GM12865 (cell line): ENCODE measurements around the gene CNTNAP3.
"Not testable (repeated sequence)": the region's sequence is repeated elsewhere in the genome, so short reads cannot be mapped to it uniquely, and the experiment has no call there.

Source experiments
- DNase-seq: peaks from one replicate; pipeline ENCODE4 v3.0.0; 2010; ENCODE audit warnings: low read depth
- H3K4me3 ChIP-seq: 2 replicates; pipeline ENCODE4 v1.5.1; 2011; ENCODE audit warnings: mild to moderate bottlenecking, low read depth, low read length, control low read depth
- CTCF ChIP-seq: IDR thresholded peaks from 2 replicates; pipeline ENCODE4 v1.5.1; 2011; ENCODE audit warnings: low read length, control low read depth, low read depth, inconsistent platforms; ENCODE audit not compliant: insufficient read depth; ENCODE audit errors: missing control alignments

The CNTNAP3 gene

GRCh38 chr9:39108145-39108544, 179.8 kb downstream of the CNTNAP3 start:
- no peak for TF ChIP-seq CTCF
- no peak for DNase-seq
- no peak overlapping the region for H3K4me3 ChIP-seq

GRCh38 chr9:39097208-39097607, 190.8 kb downstream of the CNTNAP3 start:
- H3K4me3 ChIP-seq, DNase-seq: not testable (repeated sequence)

GRCh38 chr9:39085311-39085710, 202.7 kb downstream of the CNTNAP3 start:
- not testable (repeated sequence) for H3K4me3 ChIP-seq, DNase-seq

- not testable (repeated sequence) for DNase-seq, H3K4me3 ChIP-seq
Observed at GRCh38 chr9:39082574-39082973, 205.4 kb downstream of the CNTNAP3 start.

GRCh38 chr9:39080081-39080480, 207.9 kb downstream of the CNTNAP3 start:
- H3K4me3 ChIP-seq, DNase-seq: not testable (repeated sequence)

- H3K4me3 ChIP-seq, DNase-seq: not testable (repeated sequence)
Observed at GRCh38 chr9:39078621-39079256, 209.2 kb downstream of the CNTNAP3 start.

- H3K4me3 ChIP-seq, DNase-seq: not testable (repeated sequence)
Observed at GRCh38 chr9:39073537-39073936, 214.4 kb downstream of the CNTNAP3 start.

- not testable (repeated sequence) for DNase-seq, H3K4me3 ChIP-seq
Observed at GRCh38 chr9:39067683-39068082, 220.3 kb downstream of the CNTNAP3 start.

- not testable (repeated sequence) for DNase-seq, H3K4me3 ChIP-seq
Observed at GRCh38 chr9:39062966-39063365, 225.0 kb downstream of the CNTNAP3 start.

GRCh38 chr9:39054453-39054852, 233.5 kb downstream of the CNTNAP3 start:
- DNase-seq, H3K4me3 ChIP-seq: not testable (repeated sequence)

GRCh38 chr9:39046833-39047232, 241.1 kb downstream of the CNTNAP3 start:
- not testable (repeated sequence) for H3K4me3 ChIP-seq, DNase-seq

- DNase-seq, H3K4me3 ChIP-seq: not testable (repeated sequence)
Observed at GRCh38 chr9:39042352-39042803, 245.6 kb downstream of the CNTNAP3 start.

- not testable (repeated sequence) for DNase-seq, H3K4me3 ChIP-seq
Observed at GRCh38 chr9:39041774-39042173, 246.2 kb downstream of the CNTNAP3 start.

GRCh38 chr9:39039148-39039547, 248.8 kb downstream of the CNTNAP3 start:
- not testable (repeated sequence) for H3K4me3 ChIP-seq, DNase-seq

- not testable (repeated sequence) for DNase-seq, H3K4me3 ChIP-seq
Observed at GRCh38 chr9:39038221-39038620, 249.7 kb downstream of the CNTNAP3 start.

- DNase-seq, H3K4me3 ChIP-seq: not testable (repeated sequence)
Observed at GRCh38 chr9:39033849-39034248, 254.1 kb downstream of the CNTNAP3 start.

- H3K4me3 ChIP-seq, DNase-seq: not testable (repeated sequence)
Observed at GRCh38 chr9:39030204-39031019, 257.6 kb downstream of the CNTNAP3 start.

- not testable (repeated sequence) for H3K4me3 ChIP-seq, DNase-seq
Observed at GRCh38 chr9:39028855-39029254, 259.1 kb downstream of the CNTNAP3 start.

GRCh38 chr9:39028168-39028567, 259.8 kb downstream of the CNTNAP3 start:
- DNase-seq, result not testable (repeated sequence)

More at GRCh38 chr9:39028168-39028567, 259.8 kb downstream of the CNTNAP3 start:
- not testable (repeated sequence) for H3K4me3 ChIP-seq
